Measurements from ENCODE around the gene SMCR8. TPM values are rescaled to one million over a fixed set of nuclear protein-coding genes. Genes with fewer than 3 reads are reported as not detected.

Gene SMCR8
- total and polyA plus RNA-seq, 2 of the 4 experiments (the other 2 are of a cell fraction): 7.1 to 10.9 TPM

GRCh38 chr17:18280766-18281371 lies 34.2 kb upstream of the SMCR8 start:
- H4K20me1 ChIP-seq (ENCODE audit: insufficient read depth, low read length): no peaks in the 10 kb centered on the region; the same call in 1 of the 2 replicates
- WGBS, 2 experiments (ENCODE audit: extremely low coverage in 2 of 2, insufficient read length in 1 of 2): no CpG with 5 or more reads among the region's 5 CpGs
- H2AK9ac ChIP-seq (replicated peaks; ENCODE audit: low read depth, low read length, poor library complexity): no peak overlapping the region
- DNase-seq (peak; percentile 27), ATAC-seq (ENCODE audit: low read depth) (peak; percentile 70)
- ChIA-PET POLR2A (ENCODE audit: unreplicated experiment) (no interaction called here), CTCF (no interaction called here)
- BruUV-seq (replicated peaks): no TSS peak
- no peak overlapping the region for H2BK15ac ChIP-seq (ENCODE audit: low read depth, low read length)
- no peak overlapping the region for H3K56ac ChIP-seq (ENCODE audit: extremely low read depth, insufficient read depth, low read length)
- H2BK120ac ChIP-seq (ENCODE audit: low read depth, low read length): no peak overlapping the region
- H3K4me2 ChIP-seq (ENCODE audit: low read depth, low read length): no peak overlapping the region
- H3K23ac ChIP-seq (ENCODE audit: low read depth, low read length): no peak overlapping the region
- peaks cover 66% of the 10 kb centered on the region for H3K36me3 ChIP-seq (ENCODE audit: control insufficient read depth, insufficient read depth, low read length)
- H3K4ac ChIP-seq (ENCODE audit: low read depth, low read length): no peak overlapping the region
- H3K27ac ChIP-seq (ENCODE audit: insufficient read depth, low read length): peak overlapping the region; percentile 8; the same call in 1 of the 2 replicates
- no peak overlapping the region for H4K91ac ChIP-seq (ENCODE audit: insufficient read depth, low read depth, low read length)
- in situ Hi-C loops (cut with MboI; ENCODE audit: low sequenced_read_pairs) (no loop called here), intact Hi-C loops (cut with micrococcal nuclease) (no loop called here), dilution Hi-C loops (cut with HindIII; ENCODE audit: low sequenced_read_pairs, unreplicated experiment) (no loop called here)
- H2BK20ac ChIP-seq (ENCODE audit: low read depth, low read length): no peak overlapping the region
- H2BK5ac ChIP-seq (ENCODE audit: low read depth, low read length, poor library complexity, severe bottlenecking): no peak overlapping the region
- no peaks in the 10 kb centered on the region for H3K27me3 ChIP-seq (ENCODE audit: control insufficient read depth, insufficient read depth, low read length)
- no peak overlapping the region for H3K18ac ChIP-seq (ENCODE audit: low read depth, low read length)
- peaks cover 7 to 27% of the 10 kb centered on the region in 2 experiments for H3K79me1 ChIP-seq (ENCODE audit: low read depth in 1 of 2, low read length in 2 of 2)
- no peak overlapping the region for H4K8ac ChIP-seq (ENCODE audit: low read depth in 2 of 2, low read length in 2 of 2)
- H3K14ac ChIP-seq (replicated peaks; ENCODE audit: low read depth, low read length): no peak overlapping the region
- H2AK5ac ChIP-seq (ENCODE audit: low read depth, low read length): no peak overlapping the region
- TF ChIP-seq RCOR1 (IDR thresholded peaks at IDR 0.05; ENCODE audit: insufficient replicate concordance, low read length): no peak
- no peak for TF ChIP-seq POLR2A (IDR thresholded peaks at IDR 0.05; ENCODE audit: low read depth, low read length)
- no peak for TF ChIP-seq RFX5 (IDR thresholded peaks at IDR 0.05; ENCODE audit: low read depth, low read length)
- TF ChIP-seq FOS (IDR thresholded peaks at IDR 0.05; ENCODE audit: low read depth, low read length): no peak
- peak; percentile 62 for TF ChIP-seq BHLHE40 (IDR thresholded peaks at IDR 0.05; ENCODE audit: low read depth, low read length)
- no peak overlapping the region for H2AFZ ChIP-seq (replicated peaks; ENCODE audit: low read length, poor library complexity)
- H3K4me3 ChIP-seq (ENCODE audit: insufficient read depth, low read depth, low read length): no peak overlapping the region
- no peaks in the 10 kb centered on the region for H3K9me3 ChIP-seq (ENCODE audit: control insufficient read depth, insufficient read depth, low read length)
- no peak overlapping the region for H4K5ac ChIP-seq (ENCODE audit: low read depth, low read length)
- no peak overlapping the region for H3K9ac ChIP-seq (ENCODE audit: low read depth, low read length)
- H3K4me1 ChIP-seq (ENCODE audit: control insufficient read depth, insufficient read depth, low read length): peaks cover 6% of the 10 kb centered on the region; the same call in 1 of the 2 replicates
- H3K9me1 ChIP-seq (ENCODE audit: insufficient read depth, low read length): peaks cover 9% of the 10 kb centered on the region; the same call in 1 of the 2 replicates

Measured in IMR-90 (cell line).